Stimulated activated CD4-positive, alpha-beta T cell treated with anti-CD3 and anti-CD28 coated beads, TNF-alpha, amount 100 ng/mL, for 48 hours (primary cell): ENCODE measurements around the gene ATXN7L2.
"Not testable (repeated sequence)": the region's sequence is repeated elsewhere in the genome, so short reads cannot be mapped to it uniquely, and the experiment has no call there.

Experiments
- DNase-seq, 3 donors: peaks; one replicate each; pipeline ENCODE4 v3.0.0-alpha.2; 2020; ENCODE audit warnings: low read depth in 3 of 3

The ATXN7L2 gene, protein sequence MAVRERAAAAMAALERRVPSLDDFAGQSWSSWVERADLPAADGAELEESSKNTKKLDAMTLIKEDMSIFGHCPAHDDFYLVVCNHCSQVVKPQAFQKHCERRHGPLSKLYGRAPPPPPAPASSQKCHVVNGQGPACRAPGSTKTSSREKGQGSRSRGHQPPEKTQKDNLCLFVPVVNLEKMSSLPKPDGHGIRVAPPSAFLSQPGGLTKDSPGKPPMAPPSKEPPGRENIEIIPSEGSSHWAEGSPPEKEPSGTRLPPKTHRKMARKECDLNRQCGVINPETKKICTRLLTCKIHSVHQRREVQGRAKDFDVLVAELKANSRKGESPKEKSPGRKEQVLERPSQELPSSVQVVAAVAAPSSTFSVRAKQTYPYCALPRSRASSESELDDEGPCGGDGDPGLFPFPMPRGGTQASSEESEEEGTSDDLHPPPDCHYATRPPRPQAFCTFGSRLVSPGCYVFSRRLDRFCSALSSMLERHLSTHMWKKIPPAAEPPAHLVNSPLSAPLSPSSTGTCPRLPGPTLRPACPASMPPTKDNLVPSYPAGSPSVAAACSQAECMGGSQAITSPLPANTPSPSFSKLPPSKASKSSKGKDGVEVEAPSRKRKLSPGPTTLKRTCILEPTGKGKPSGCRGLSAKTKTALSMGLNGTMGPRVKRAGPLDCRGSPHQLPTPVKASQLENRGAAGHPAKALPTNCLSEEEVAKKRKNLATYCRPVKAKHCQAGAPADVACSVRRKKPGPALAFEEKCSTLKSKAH

DNA sequence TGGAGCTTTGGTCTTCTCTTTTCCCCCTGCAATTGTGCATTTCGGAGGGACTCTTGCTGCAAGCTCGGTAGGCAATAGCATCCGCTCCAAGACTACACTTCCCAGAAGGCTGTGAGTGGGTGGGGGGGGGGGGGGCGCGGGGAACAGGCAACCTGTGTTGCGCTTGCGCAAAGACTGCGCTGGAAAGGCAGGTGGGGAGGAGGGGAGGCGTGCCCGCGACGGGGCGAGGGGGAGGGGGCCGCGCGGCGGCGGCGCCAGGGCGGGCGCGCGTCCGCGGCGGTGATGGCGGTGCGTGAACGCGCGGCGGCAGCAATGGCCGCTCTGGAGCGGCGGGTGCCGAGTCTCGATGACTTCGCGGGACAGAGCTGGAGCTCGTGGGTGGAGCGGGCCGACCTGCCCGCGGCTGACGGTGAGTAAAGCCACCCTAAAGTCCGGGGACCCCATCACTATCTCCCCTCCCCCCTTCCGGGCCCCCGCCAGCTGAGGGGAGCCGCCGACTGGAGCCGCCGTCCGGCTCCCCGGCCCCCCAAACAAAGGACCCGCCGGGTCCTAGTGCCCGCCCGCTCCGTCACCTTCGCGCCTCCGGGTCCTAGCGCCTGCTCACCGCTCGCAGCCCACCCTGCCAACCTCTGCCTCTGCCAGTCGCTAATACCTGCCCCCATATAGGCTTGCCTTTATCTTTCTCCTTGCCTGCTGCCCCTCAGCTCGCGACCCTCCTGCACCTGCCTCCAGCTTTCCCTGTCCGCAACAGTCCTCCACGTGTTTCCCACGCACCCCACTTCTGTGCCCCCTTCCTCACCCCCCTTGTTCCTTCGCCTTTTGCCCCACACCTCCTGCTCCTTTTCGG lies at the start of gene ATXN7L2:
Gene ATXN7L2 (plus strand): TSS at position 234 of the 847 bp plus-strand sequence. CDS start 49 bp downstream, at position 283.
- DNase-seq: peak; percentile 82 to 88 (median 85)

DNA sequence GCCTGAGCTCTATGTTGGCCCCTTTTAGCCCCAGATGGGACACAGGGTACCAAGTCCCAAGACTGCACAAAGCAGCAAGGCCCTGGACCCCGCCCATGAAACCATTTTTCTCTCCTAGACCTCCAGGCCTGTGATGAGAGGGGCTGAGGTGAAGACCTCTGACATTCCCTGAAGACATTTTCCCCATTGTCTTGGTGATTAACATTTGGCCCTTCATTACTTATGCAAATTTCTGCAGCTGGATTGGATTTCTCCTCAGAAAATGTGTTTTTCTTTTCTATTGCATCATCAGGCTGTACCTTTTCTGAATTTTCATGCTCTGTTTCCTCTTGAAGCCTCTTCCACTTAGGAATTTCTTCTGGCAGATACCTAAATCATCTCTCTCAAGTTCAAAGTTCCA lies 49.2 kb upstream of the ATXN7L2 start:
- no peak for DNase-seq

DNA sequence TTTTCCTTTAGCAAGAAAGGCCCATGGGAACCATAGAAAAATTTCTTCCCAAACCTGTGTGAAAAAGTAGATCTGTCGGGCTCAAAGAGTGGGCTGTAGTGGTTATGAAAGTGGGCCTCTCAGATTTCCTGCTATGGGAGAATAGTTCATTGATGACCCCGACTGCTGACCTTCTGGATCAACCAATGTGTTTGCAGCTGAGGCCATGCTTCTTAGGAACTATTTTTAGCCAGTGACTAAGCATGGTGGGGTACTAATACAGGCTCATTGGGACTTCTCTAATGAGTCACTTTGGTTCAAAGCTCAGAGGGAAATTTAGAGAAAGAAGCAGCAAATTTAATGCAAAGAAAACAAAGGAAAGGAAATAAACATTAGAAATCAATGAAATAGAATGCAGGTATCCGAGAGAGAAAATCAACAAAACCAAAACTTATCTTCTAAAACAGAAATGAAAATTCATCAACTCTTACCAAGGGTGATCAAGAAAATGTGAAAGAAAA lies 44.9 kb upstream of the ATXN7L2 start:
- no peak for DNase-seq

DNA sequence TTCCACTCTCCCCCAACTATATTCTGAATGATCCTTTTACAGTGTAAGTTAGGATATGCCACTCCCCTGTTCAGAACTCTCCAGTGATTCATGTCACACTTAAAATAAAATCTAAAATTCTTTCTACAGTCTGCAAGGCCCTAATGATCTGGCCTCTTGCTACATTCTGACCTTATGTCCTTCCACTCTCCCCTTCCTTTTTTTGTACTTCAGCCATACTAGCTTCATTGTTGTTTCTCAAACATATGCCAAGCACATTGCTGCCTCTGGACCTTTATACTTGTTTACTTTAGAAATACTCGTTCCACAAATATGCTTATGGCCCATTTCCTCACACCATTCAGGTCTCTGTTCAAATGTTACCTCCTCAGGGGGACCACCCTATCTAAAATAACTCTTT lies 42.6 kb upstream of the ATXN7L2 start:
- DNase-seq: no peak

DNA sequence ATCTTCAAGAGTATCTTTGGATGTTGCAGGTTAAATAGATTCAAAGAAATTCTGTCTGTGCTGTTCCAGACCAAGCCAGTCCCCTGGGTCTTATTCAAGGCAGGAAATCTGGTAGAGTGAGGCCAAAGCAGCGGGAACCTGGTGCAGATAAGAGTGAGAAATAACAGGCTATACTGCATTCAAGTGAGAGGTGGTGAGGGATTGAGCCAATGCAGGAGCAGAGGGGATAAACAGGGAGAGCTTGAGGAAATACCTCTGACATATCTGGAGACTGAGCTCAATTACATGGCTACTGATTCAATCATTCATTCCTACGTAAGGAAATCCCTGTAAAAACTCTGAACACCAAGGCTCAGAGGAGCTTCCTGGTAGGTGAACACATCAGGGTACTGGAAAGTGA lies 40.2 kb upstream of the ATXN7L2 start:
- DNase-seq: no peak

DNA sequence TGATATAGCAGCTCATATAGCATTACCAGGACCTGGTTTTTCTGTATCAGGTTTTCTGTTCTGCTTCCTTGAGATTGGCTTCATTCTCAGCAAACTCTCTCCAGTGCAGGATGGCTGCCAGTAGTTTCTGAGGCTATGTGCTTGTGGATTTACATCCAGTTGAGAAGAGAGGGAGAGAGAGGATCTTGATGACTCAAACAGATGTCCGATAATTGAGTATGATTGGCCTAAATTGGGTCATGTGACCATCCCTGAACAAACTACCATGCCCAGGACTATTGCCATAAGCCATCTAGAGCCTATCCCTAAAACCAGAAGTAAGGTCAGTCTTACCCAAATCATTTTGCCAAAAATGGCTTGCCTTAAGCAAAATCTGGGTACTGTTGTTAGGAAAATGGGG lies 39.4 kb upstream of the ATXN7L2 start:
- DNase-seq: no peak

DNA sequence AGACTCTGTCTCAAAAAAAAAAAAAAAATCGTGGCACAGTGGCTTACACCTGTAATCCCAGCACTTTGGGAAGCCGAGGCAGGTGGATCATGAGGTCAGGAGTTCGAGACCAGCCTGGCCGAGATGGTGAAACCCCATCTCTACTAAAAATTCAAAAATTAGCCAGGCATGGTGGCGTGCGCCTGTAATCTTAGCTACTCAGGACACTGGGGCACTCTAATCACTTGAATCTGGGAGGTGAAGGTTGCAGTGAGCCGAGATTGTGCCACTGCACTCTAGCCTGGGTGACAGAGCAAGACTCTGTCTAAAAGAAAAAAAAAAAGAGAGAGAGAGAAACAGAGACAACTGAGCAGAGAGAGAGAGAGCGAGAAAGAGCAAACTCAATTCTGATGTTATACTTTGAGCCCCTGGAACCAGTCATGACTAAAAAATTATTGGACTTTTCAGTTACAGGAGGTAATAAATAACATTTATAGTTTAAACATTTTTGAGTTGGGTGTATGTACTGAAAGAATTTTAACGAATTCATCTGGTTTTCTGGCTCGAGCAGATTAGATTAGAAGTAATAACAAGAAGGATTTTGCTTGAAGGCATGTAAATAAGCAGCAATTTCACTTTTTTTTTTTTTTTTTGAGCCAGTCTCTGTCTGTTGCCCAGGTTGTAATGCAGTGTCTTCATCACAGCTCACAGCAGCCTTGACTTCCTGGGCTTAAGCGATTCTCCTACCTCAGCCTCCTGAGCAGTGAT lies 37.6 kb upstream of the ATXN7L2 start:
- not testable (repeated sequence) for DNase-seq

DNA sequence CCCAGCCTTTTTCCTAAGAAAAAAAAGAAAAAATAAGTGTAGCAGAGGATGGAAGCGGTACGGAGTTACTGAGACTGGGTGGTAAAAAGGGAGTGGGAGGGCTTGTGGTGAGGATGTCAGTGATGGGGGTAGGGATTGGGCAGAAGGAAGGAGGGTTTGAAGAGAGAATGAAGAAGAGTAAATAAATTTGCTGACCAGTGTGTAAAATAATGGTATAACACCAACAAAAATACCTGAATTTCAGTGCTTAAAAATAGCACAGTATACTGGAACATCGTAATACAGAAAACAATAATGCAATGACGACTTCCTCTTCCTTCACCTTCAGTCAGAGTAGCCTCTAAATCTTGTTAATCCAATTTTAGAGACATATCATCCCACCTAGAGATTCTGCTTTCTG lies 36.2 kb upstream of the ATXN7L2 start:
- no peak for DNase-seq

DNA sequence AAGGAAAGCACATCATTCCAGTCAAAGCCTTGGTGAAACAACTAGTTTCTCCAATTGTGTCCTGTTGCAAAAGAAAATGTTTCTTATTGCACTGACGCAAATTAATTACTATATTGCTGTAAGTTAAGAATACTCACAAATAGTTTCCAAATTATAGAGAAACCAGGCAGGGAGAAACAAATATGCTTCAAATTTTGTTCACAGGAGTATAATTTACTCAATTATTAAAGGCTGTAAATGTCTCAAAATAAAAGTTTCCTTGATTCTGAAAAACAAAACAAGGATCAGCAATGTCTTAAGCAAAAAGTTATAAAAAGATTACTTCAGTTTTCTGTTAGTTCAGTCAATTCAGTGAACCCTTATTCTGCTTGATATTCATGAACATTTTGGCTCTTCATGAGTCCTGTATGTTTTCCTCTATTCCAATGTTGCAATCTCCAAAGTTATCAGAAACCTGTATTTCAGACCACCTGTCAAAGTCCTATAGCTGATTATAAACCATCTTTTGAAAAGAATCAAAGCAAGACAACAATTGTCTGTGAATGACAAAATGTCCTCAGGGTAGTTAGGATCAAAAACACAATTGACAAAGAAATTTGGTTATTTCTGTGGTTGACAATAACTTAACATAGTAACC lies 29.1 kb upstream of the ATXN7L2 start:
- no peak for DNase-seq

DNA sequence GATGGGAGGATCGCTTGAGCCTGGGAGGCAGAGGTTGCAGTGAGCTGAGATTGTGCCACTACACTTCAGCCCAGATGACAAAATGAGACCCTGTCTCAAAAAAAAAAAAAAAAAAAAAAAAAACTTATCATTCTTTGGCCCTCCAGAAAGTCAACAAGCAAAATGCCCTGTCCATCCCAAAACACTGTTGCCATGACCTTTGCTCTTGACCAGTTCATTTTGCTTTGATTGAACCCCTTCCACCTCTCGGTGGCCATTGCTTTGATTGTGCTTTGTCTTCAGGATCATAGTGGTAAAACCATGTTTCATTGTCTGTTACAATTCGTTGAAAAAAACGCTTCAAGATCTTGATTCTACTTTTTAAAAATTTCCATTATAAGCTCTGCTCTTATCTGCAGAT lies 25.9 kb upstream of the ATXN7L2 start:
- no peak for DNase-seq

DNA sequence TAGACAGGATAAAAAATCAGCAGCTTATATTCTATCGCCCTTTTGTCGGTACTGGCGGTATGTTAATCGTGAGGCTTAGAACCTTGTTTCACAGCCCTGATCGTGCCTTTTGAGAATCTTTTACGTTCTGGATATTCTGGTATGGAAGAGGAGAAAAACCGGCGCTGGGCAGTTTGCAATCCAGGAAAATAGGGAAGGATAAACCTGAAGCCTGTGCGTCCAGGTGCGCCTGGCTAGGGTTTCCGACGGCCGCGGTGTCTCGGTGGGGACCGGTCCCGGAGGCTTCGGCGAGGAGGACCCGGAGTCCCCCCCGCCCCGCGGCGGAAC lies 17.6 kb upstream of the ATXN7L2 start:
- no peak for DNase-seq

DNA sequence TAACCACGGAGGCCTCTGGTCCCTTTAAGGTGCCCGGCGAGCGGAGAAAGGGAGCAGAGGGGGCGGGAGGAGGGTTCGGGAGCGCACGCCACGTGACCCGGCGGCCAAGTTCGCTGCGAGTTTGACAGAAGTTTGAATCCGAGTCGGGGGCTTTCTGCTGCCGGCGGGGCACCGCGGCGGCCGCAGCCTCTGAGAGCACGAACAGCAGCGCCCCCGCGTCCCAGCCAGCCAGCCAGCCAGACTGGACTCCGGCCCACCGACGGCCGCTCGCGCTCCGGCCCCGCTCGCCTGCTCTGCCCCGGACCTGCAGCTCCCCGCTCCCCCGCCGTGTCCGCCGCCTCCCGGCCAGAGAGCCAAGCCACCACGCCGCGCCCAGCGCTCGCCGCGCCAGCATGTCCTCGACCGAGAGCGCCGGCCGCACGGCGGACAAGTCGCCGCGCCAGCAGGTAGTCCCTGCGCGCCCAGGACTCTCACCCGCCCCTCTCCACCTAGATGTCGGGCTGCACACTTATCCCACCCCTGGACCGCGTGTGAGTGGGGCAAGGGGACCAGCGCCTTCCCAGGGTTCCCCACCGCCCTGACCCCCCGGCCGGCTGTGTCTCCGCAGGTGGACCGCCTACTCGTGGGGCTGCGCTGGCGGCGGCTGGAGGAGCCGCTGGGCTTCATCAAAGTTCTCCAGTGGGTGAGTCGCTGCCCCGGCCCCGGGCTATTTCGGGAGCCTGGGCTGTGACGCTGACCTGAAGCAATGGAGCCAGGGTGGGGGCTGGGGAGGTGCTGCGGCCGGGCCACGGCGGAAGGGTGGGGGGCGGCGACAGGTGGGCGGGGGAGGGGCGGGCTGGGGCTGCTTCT lies 17.0 kb upstream of the ATXN7L2 start, which contains the start of gene SYPL2:
Gene SYPL2 (plus strand): TSS at position 95 of the 849 bp plus-strand sequence. CDS start 298 bp downstream, at position 393.
- no peak for DNase-seq

DNA sequence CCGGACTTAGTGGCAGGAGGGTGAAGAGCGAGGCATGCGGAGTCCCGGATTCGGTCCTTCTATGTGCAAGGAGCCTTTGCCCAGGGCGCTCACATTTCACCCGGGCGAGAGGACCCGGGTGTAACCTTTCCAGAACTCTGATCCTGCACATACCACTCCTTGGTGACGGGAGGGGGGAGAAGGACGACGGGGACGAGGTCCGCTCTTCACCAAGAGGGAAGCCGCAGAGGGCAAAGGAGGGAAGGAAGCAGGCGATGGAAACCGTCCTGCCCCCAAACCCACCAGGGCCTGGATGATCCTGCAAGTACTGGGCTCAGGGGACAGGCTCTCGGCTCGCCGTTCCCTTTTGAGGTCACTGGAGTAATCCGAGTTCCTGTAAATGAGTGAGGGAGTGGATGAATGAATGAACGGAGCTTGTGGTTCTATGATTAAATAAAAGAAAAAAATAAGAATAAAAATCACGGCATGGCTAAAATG lies 16.4 kb upstream of the ATXN7L2 start:
- DNase-seq: no peak

DNA sequence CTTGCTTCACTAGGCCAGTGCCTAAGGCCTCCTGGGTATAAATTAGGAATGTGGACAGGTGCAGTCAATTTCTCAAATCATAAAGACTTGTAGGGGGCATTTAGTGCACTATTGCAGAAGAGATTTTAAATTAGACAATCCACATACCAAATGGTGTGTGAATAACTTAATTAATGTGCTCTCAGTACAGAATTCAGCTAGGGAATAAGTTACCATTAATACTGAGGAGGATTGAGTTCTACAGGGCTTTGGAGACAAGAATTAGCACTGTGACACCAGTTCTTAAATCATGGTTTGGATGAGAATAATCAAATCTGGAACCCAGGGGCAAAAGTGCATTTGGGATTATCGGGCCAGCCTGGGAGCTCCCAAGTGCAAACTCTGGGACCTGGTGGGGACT lies 15.6 kb upstream of the ATXN7L2 start:
- DNase-seq: no peak

DNA sequence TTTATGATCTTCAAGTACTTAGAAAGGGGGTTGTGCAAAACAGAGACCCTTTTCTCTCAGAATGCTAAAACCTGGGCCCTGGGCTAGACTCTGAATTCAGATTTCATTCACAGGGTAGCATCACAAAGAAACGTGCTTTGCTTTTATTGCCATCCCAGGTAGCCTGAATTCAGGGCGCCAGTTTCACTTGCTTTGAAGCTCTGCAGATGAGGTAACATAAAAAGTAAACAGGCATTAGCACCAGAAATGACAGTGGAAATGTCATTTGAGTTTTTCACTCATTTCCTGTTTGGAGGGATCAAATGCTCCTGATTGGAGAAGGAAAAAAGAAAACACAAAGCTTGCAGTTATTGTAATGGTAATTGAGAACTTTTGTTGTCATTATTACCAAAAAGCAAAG lies 14.8 kb upstream of the ATXN7L2 start:
- no peak for DNase-seq

DNA sequence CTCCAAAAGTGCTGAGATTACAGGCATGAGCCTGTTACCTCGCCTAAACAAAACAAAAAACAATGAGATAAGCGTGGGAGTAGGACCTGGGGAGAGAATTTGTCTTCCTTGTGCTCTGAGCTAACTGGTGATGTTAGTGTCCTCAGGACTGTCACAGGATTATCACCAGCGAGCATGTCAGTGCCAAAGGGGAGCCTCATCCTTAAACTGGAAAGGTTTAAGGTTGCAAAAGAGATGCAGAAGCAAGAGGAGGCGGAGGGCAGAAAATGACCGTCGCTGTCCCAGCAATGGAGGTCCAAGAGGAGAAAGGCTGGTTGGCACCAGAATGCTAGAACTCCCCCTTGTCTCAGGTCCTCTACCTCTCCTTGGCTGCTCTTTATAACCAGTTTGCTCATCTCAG lies 13.5 kb upstream of the ATXN7L2 start:
- DNase-seq: no peak

DNA sequence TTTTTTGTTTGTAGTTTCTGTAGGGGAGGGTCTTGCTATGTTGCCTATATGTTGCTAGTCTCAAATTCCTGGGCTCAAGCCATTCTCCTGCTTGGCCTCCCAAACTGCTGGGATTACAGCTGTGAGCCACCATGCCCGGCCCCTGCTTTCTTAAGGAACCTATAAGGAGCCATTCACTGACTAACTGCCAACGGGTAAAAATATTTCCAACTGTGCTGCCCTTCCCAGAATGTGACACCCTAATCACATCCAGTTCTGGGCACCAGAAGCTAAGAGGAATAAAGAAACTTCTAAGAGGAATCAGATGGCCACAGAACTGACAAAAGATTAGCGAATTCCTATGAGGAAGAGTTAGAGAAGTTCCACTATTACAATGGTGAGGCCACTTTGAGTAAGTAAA lies 10.9 kb upstream of the ATXN7L2 start:
- no peak for DNase-seq

DNA sequence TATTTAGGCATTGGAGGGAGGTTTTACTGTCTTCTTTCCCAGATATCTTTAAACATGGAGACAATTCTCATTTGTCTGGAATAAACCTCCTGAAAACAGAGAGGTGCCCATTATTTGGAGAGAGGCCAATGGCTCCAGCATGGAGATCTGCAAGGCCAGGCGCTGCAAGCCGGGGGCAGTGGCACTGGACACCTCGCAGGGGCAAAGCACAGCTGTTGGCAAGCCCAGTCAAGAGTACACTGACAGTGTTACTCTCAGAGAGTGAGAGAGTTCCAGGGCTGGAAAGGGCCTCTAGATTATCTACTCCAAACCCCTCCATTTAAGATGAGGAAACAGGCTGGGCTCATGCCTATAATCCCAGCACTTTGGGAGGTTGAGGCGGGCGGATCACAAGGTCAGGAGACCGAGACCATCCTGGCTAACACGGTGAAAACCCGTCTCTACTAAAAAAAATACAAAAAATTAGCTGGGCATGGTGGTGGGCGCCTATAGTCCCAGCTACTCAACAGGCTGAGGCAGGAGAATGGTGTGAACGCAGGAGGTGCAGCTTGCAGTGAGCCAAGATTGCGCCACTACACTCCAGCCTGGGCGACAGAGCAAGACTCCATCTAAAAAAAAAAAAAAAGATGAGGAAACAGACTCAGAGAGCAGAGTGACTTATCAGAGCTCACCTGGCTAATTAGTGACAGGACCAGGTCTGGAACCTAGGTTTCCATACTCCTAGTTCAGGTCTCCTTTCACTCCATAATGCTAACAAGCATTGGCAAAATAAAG lies 10.2 kb upstream of the ATXN7L2 start:
- not testable (repeated sequence) for DNase-seq

DNA sequence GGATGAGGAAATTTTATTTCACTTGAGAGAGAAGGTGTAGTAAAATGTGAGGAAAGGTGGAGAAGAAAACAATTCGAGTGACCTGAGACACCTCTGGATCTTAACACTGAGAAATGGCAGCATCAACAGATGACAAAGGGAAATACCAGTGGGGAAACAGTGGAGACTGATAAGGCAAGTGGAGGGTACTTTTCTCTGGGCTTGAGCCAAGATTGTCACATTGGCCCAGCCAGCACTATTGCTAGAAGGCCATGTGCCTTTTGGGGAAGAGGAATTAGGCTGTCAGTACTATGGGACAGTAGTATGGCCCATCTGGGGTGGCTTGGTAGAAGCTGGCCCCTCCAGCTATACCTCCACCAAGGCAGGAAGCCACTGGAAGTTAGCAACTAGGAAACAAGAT lies 9.0 kb upstream of the ATXN7L2 start:
- no peak for DNase-seq
